ENCODE data around the gene NPTX1.

Gene NPTX1

GRCh38 chr17:80458016-80458415, 18.4 kb downstream of the NPTX1 start:
- DNase-seq (ENCODE audit: low read depth): no peak

GRCh38 chr17:80457236-80457856, 19.1 kb downstream of the NPTX1 start:
- no peak for DNase-seq (ENCODE audit: low read depth)

- DNase-seq (ENCODE audit: low read depth): no peak
Measured at GRCh38 chr17:80456465-80457235, 19.8 kb downstream of the NPTX1 start.

- no peak for DNase-seq (ENCODE audit: low read depth)
Measured at GRCh38 chr17:80455784-80456183, 20.6 kb downstream of the NPTX1 start.

- DNase-seq (ENCODE audit: low read depth): no peak
Measured at GRCh38 chr17:80455336-80455710, 21.1 kb downstream of the NPTX1 start.

GRCh38 chr17:80454557-80455335, 21.7 kb downstream of the NPTX1 start:
- DNase-seq (ENCODE audit: low read depth): peak; percentile 68

GRCh38 chr17:80453998-80454556, 22.3 kb downstream of the NPTX1 start:
- DNase-seq (ENCODE audit: low read depth): peak; percentile 3

GRCh38 chr17:80453126-80453997, 23.0 kb downstream of the NPTX1 start:
- DNase-seq (ENCODE audit: low read depth): no peak

- no peak for DNase-seq (ENCODE audit: low read depth)
Measured at GRCh38 chr17:80452173-80452915, 24.1 kb downstream of the NPTX1 start.

GRCh38 chr17:80451104-80451775, 25.2 kb downstream of the NPTX1 start:
- no peak for DNase-seq (ENCODE audit: low read depth)

GRCh38 chr17:80449930-80450576, 26.4 kb downstream of the NPTX1 start:
- DNase-seq (ENCODE audit: low read depth): no peak

GRCh38 chr17:80449194-80449929, 27.0 kb downstream of the NPTX1 start:
- no peak for DNase-seq (ENCODE audit: low read depth)

- DNase-seq (ENCODE audit: low read depth): no peak
Measured at GRCh38 chr17:80447790-80448189, 28.6 kb downstream of the NPTX1 start.

GRCh38 chr17:80446645-80447405, 29.6 kb downstream of the NPTX1 start:
- no peak for DNase-seq (ENCODE audit: low read depth)

GRCh38 chr17:80445726-80446110, 30.7 kb downstream of the NPTX1 start:
- DNase-seq (ENCODE audit: low read depth): no peak

- DNase-seq (ENCODE audit: low read depth): no peak
Measured at GRCh38 chr17:80445007-80445725, 31.2 kb downstream of the NPTX1 start.

- no peak for DNase-seq (ENCODE audit: low read depth)
Measured at GRCh38 chr17:80444644-80444979, 31.8 kb downstream of the NPTX1 start.
